Epithelial cell of esophagus (primary cell): ENCODE measurements around the gene KRT12.

Source experiments
- DNase-seq: peaks from one replicate; pipeline ENCODE4 v3.0.0; 2010; ENCODE audit warnings: low read depth
- H3K4me3 ChIP-seq: 2 replicates; pipeline ENCODE4 v1.5.1; 2011; ENCODE audit warnings: mild to moderate bottlenecking, low read length, control low read depth
- TF ChIP-seq, protein P1 (sequence below): IDR thresholded peaks from 2 replicates; pipeline ENCODE4 v1.5.1; 2011; ENCODE audit warnings: low read depth, mild to moderate bottlenecking, low read length, control low read depth, inconsistent platforms; ENCODE audit not compliant: insufficient read depth; ENCODE audit errors: missing control alignments

The KRT12 gene

DNA sequence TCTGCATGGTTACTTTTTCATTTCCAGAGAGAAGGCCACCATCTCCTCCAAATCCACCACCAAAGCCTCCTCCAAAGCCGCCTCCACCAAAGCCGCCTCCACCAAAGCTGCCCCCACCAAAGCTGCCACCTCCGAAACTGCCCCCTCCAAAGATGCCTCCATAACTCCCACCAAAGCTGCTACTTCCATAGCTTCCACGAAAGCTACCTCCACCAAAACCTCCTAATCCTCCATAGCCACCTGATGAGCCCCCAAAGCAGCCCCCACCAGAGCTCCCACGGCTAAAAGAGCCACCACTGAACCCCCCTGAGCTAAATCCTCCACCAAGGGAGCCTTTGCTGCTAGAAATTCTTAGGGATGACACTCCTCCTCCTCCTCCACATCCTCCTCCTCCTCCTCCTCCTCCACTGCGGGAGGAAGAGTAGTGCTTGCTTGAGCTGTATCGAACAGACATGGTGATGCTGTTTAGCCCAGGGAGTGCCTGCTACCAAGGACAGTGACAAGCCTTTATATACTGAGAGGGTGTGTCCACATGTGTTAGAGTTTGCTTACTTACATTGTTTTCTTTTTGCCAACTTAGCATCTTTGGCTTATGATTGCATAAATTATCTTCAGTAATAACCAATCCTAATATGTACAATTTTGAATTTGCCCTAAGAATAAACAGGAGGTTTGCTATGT is 44.8 kb downstream of the KRT12 start, which contains the start of gene KRT10:
TSS of gene KRT10 (minus strand) at position 483 of the 681 bp plus-strand sequence. CDS start at position 454, 29 bp downstream.
- DNase-seq: peak; percentile 13
- peak within 1 kb of the TSS; percentile 38 for H3K4me3 ChIP-seq
- TF ChIP-seq, protein P1, sequence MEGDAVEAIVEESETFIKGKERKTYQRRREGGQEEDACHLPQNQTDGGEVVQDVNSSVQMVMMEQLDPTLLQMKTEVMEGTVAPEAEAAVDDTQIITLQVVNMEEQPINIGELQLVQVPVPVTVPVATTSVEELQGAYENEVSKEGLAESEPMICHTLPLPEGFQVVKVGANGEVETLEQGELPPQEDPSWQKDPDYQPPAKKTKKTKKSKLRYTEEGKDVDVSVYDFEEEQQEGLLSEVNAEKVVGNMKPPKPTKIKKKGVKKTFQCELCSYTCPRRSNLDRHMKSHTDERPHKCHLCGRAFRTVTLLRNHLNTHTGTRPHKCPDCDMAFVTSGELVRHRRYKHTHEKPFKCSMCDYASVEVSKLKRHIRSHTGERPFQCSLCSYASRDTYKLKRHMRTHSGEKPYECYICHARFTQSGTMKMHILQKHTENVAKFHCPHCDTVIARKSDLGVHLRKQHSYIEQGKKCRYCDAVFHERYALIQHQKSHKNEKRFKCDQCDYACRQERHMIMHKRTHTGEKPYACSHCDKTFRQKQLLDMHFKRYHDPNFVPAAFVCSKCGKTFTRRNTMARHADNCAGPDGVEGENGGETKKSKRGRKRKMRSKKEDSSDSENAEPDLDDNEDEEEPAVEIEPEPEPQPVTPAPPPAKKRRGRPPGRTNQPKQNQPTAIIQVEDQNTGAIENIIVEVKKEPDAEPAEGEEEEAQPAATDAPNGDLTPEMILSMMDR: no peak

DNA sequence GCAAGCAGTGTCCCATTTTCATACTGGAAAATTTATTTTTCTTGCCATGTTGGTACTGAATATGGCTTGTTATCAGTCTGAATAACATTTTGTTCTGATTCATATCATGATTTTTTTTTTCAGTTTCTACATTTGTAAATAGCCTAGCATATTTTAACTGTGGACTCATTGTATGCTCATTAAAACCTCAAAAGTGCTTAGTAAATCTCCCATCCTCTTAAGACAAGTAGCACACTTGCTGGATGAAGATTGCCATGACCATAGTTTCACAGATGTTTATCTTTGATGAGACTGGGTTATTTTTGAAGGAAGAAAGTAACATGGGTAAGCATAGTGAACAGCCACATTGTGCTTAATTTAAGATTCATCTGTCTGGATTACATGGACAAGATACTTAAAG is 45.5 kb downstream of the KRT12 start:
- TF ChIP-seq, protein P1: no peak
- peak overlapping the region; percentile 38 for H3K4me3 ChIP-seq
- no peak for DNase-seq

DNA sequence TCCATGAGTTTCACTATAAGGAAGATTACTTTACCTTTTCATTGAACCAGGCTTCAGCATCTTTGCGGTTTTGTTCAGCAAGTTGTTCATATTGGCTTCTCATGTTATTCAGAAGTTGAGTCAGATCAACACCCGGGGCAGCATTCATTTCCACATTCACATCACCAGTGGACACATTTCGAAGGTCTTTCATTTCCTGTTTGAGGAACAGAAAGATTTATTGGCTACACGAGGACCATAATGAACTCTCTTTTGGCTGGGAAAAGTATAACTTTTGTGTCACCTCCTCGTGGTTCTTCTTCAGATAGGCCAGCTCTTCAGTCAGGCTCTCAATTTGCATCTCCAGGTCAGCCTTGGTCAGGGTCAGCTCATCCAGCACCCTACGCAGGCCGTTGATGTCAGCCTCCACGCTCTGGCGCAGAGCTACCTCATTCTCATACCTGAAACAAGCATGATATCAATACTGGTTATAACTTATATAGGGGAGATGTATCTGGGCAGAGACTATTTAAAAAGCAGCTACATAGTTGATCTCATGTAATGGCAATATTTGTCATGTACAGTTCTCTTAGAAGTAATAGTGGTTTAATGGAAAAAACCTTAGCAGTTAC is 46.7 kb downstream of the KRT12 start:
- TF ChIP-seq, protein P1: no peak
- no peak for DNase-seq
- H3K4me3 ChIP-seq: peak overlapping the region; percentile 81

DNA sequence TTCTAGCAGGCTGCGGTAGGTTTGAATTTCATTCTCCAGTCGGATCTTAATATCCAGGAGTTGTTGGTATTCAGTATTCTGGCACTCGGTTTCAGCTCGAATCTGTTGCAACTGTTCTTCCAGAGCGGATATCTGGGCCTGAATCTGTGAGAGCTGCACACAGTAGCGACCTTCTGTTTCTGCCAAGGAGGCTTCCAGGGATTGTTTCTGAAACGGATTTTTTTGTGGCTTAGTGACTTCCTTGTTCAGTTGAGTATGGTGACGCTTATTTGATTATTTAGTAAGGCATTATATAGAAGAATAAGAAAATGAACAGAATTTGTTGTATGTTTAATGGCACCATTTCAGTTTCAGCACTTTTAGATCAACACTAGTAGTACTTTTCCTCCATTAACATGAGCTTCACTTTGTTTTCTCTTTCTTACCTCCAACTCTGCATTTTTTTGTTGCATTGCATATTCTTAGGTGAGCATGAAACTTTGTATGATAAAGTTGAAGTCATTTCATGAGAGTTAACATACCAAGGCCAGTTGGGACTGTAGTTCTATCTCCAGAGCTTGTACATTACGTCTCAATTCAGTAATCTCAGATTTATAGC is 47.4 kb downstream of the KRT12 start:
- H3K4me3 ChIP-seq: peak overlapping the region; percentile 81
- DNase-seq: no peak
- TF ChIP-seq, protein P1: no peak

DNA sequence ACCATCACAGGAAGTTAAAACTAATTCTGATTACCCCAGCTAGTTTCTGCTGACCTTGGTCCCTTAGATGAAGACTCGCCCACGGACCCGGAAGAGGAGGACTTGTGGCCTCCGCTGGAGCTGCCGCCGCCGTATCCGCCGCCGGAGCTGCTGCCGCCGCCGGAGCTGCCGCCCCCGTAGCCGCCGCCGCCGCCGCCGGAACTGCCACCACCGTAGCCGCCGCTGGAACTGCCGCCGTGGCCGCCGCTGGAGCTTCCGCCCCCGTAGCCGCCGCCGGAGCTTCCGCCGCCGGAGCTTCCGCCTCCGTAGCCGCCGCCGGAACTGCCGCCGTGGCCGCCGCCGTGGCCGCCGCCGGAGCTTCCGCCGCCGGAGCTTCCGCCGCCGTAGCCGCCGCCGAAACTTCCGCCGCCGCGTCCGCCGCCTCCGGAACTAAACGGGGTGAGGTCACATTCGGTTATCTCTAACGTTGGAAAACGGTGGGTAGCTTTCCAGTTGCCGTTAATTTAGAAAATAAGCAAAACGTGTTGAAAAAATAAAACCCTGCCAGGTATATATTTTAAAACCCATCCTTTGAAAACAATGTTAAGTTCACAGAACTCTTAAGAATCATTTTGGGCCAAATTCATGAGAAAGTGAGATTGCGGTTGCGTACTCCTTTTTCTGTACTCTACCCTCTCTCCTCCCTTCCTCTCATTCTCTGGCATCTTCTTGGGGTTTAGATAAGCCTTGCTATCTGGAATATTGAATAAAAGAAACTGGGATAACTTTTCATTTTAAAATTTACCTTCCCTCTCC is 48.1 kb downstream of the KRT12 start:
- TF ChIP-seq, protein P1: no peak
- peak; percentile 85 for DNase-seq

DNA sequence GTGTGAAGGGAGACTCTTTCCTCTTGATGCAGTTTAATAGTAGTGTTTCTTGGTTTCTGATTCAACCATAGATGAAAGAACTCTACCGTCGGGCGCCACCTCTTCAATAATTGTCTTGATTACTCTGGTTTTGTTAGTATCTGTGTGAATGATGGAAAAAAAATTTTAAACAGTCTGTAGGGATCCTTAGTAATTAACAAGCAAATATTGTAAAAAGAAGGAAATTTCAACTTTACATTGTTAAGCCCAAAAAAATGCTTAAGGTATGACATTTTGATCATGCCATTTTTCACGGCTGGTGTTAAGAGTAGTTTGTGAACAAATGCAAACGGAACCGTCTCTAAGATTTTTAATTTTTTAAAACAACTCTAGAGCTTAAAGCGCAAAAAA is 48.7 kb downstream of the KRT12 start:
- TF ChIP-seq, protein P1: no peak
- peak overlapping the region; percentile 73 for H3K4me3 ChIP-seq
- DNase-seq: no peak

More for the DNA sequence above, 48.1 kb downstream of the KRT12 start:
- peak overlapping the region; percentile 81 for H3K4me3 ChIP-seq
